ENCODE results near the gene WDR73. TPM values are rescaled to one million over a fixed set of nuclear protein-coding genes. Genes with fewer than 3 reads are reported as not detected.

The WDR73 gene
- total and polyA plus RNA-seq, 2 of the 4 experiments (the other 2 are of a cell fraction), result 21.5 to 25.5 TPM

DNA sequence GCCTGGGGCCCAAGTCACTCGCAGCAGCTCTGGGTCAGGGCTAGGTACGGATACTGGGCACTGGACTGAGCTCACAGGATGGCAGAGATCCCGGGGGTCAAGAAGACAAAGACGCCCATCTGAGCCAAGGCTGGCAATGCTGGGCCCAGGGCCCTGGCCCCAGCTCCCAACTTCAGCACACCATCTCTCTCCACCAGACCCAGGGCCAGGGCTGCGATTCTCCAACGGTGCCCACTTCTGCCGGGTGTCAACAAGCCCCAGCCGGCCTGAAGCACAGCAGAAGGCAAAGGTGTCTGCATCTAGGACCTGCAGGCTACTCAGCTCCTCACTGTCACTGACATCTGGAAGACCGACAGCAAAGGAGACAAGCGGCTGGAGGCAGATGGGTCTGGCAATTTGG is 8.6 kb downstream of the WDR73 start:
- Histone ChIP-seq H2BK15ac (ENCODE audit: low read depth, low read length) (no peak overlapping the region), H3K9ac (ENCODE audit: low read depth, low read length) (no peak overlapping the region), H3K23ac (ENCODE audit: low read depth, low read length) (no peak overlapping the region), H3K18ac (ENCODE audit: low read depth, low read length) (no peak overlapping the region), H4K8ac (ENCODE audit: low read depth in 2 of 2, low read length in 2 of 2) (no peak overlapping the region), H3K27me3 (ENCODE audit: control insufficient read depth, insufficient read depth, low read length) (no peaks in the 10 kb centered on the region), H3K79me1 (ENCODE audit: low read depth in 1 of 2, low read length in 2 of 2) (peaks cover 16 to 32% of the 10 kb centered on the region in 2 experiments), H3K27ac (ENCODE audit: insufficient read depth, low read length) (no peak overlapping the region), H3K4me2 (ENCODE audit: low read depth, low read length) (no peak overlapping the region), H4K5ac (ENCODE audit: low read depth, low read length) (no peak overlapping the region), H2AK9ac (replicated peaks; ENCODE audit: low read depth, low read length, poor library complexity) (no peak overlapping the region), H3K56ac (ENCODE audit: extremely low read depth, insufficient read depth, low read length) (no peak overlapping the region), H3K36me3 (ENCODE audit: control insufficient read depth, insufficient read depth, low read length) (peaks cover 68% of the 10 kb centered on the region), H2AFZ (replicated peaks; ENCODE audit: low read length, poor library complexity) (no peak overlapping the region), H2BK5ac (ENCODE audit: low read depth, low read length, poor library complexity, severe bottlenecking) (no peak overlapping the region), H4K20me1 (ENCODE audit: insufficient read depth, low read length) (peaks cover 5% of the 10 kb centered on the region; the same call in 1 of the 2 replicates), H3K4me1 (ENCODE audit: control insufficient read depth, insufficient read depth, low read length) (0 out of 2 replicates have a peak, but pooled peaks cover 2% of the 10 kb centered on the region), H3K9me3 (ENCODE audit: control insufficient read depth, insufficient read depth, low read length) (no peaks in the 10 kb centered on the region), H3K4ac (ENCODE audit: low read depth, low read length) (no peak overlapping the region), H3K9me1 (ENCODE audit: insufficient read depth, low read length) (peaks cover 6% of the 10 kb centered on the region; the same call in 1 of the 2 replicates), H4K91ac (ENCODE audit: insufficient read depth, low read depth, low read length) (no peak overlapping the region), H2BK20ac (ENCODE audit: low read depth, low read length) (no peak overlapping the region), H2AK5ac (ENCODE audit: low read depth, low read length) (no peak overlapping the region), H2BK120ac (ENCODE audit: low read depth, low read length) (no peak overlapping the region), H3K14ac (replicated peaks; ENCODE audit: low read depth, low read length) (no peak overlapping the region), H3K4me3 (ENCODE audit: insufficient read depth, low read depth, low read length) (no peak overlapping the region)
- dilution Hi-C loops (cut with HindIII; ENCODE audit: low sequenced_read_pairs, unreplicated experiment), result no loop called here
- ChIA-PET CTCF (no interaction called here), POLR2A (ENCODE audit: unreplicated experiment) (no interaction called here)
- no peak for ATAC-seq (ENCODE audit: low read depth)
- no peak for DNase-seq
- intact Hi-C loops (cut with micrococcal nuclease), result no loop called here
- WGBS, 2 experiments (ENCODE audit: extremely low coverage in 2 of 2, insufficient read length in 1 of 2), result 97% methylated on average over 6 of the region's 10 CpGs; no CpG with 5 or more reads in 1 of the 2 experiments
- TF ChIP-seq RCOR1 (IDR thresholded peaks at IDR 0.05; ENCODE audit: insufficient replicate concordance, low read length), result no peak
- no peak for TF ChIP-seq RAD21 (IDR thresholded peaks at IDR 0.05; ENCODE audit: low read length)
- TF ChIP-seq MAFK (IDR thresholded peaks at IDR 0.05; ENCODE audit: low read depth, low read length), result no peak
- TF ChIP-seq, protein P1, sequence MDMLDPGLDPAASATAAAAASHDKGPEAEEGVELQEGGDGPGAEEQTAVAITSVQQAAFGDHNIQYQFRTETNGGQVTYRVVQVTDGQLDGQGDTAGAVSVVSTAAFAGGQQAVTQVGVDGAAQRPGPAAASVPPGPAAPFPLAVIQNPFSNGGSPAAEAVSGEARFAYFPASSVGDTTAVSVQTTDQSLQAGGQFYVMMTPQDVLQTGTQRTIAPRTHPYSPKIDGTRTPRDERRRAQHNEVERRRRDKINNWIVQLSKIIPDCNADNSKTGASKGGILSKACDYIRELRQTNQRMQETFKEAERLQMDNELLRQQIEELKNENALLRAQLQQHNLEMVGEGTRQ (IDR thresholded peaks at IDR 0.05; ENCODE audit: low read depth, low read length), result no peak
- no peak for TF ChIP-seq NFE2L2 (IDR thresholded peaks at IDR 0.05; ENCODE audit: low read depth, low read length)
- TF ChIP-seq, protein P2, sequence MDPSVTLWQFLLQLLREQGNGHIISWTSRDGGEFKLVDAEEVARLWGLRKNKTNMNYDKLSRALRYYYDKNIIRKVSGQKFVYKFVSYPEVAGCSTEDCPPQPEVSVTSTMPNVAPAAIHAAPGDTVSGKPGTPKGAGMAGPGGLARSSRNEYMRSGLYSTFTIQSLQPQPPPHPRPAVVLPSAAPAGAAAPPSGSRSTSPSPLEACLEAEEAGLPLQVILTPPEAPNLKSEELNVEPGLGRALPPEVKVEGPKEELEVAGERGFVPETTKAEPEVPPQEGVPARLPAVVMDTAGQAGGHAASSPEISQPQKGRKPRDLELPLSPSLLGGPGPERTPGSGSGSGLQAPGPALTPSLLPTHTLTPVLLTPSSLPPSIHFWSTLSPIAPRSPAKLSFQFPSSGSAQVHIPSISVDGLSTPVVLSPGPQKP (IDR thresholded peaks at IDR 0.05; ENCODE audit: borderline replicate concordance, low read depth, low read length), result no peak
- no peak for TF ChIP-seq FOS (IDR thresholded peaks at IDR 0.05; ENCODE audit: low read depth, low read length)
- TF ChIP-seq BHLHE40 (IDR thresholded peaks at IDR 0.05; ENCODE audit: low read depth, low read length), result no peak
- no peak for TF ChIP-seq CHD1 (IDR thresholded peaks at IDR 0.05; ENCODE audit: low read depth, low read length)
- no peak for TF ChIP-seq POLR2A (IDR thresholded peaks at IDR 0.05; ENCODE audit: low read depth, low read length)
- TF ChIP-seq, protein P3, sequence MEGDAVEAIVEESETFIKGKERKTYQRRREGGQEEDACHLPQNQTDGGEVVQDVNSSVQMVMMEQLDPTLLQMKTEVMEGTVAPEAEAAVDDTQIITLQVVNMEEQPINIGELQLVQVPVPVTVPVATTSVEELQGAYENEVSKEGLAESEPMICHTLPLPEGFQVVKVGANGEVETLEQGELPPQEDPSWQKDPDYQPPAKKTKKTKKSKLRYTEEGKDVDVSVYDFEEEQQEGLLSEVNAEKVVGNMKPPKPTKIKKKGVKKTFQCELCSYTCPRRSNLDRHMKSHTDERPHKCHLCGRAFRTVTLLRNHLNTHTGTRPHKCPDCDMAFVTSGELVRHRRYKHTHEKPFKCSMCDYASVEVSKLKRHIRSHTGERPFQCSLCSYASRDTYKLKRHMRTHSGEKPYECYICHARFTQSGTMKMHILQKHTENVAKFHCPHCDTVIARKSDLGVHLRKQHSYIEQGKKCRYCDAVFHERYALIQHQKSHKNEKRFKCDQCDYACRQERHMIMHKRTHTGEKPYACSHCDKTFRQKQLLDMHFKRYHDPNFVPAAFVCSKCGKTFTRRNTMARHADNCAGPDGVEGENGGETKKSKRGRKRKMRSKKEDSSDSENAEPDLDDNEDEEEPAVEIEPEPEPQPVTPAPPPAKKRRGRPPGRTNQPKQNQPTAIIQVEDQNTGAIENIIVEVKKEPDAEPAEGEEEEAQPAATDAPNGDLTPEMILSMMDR (conservative IDR thresholded peaks at IDR 0.05; ENCODE audit: low read depth, low read length), result no peak
- no peak for TF ChIP-seq CEBPB (IDR thresholded peaks at IDR 0.05; ENCODE audit: low read depth, low read length)
- TF ChIP-seq MAZ (IDR thresholded peaks at IDR 0.05; ENCODE audit: borderline replicate concordance, low read depth, low read length), result no peak
- TF ChIP-seq MXI1 (IDR thresholded peaks at IDR 0.05; ENCODE audit: borderline replicate concordance, low read depth, low read length), result no peak
- TF ChIP-seq RFX5 (IDR thresholded peaks at IDR 0.05; ENCODE audit: low read depth, low read length), result no peak
- no peak for TF ChIP-seq SMC3 (IDR thresholded peaks at IDR 0.05; ENCODE audit: low read depth, low read length)
- in situ Hi-C loops (cut with MboI; ENCODE audit: low sequenced_read_pairs), result no loop called here
- BruUV-seq (replicated peaks), result no TSS peak
